GM04504 (cell line): ENCODE results near the gene ACBD5.

ENCODE experiments used
- DNase-seq: peaks from one replicate; pipeline ENCODE4 v3.0.0-alpha.2; 2012; ENCODE audit warnings: low read depth

ACBD5 gene

GRCh38 chr10:27152687-27153086, 87.9 kb downstream of the ACBD5 start:
- no peak for DNase-seq

GRCh38 chr10:27150261-27150660, 90.3 kb downstream of the ACBD5 start:
- no peak for DNase-seq

GRCh38 chr10:27147701-27148100, 92.9 kb downstream of the ACBD5 start:
- no peak for DNase-seq

- DNase-seq = no peak
Measured at GRCh38 chr10:27145937-27146336, 94.7 kb downstream of the ACBD5 start.
